Activated CD4-positive, alpha-beta T cell treated with anti-CD3 and anti-CD28 coated beads, Interleukin-2, amount 10 ng/mL, durations not matched to agents 24 days and 14 days (primary cell): Measurements from ENCODE around the gene EPS8L2. TPM values are rescaled to one million over a fixed set of nuclear protein-coding genes. Genes with fewer than 3 reads are reported as not detected.

Experiments
- DNase-seq: peaks from one replicate; pipeline ENCODE4 v3.0.0; 2022
- H3K27ac Mint-ChIP-seq: one replicate; pipeline ENCODE4 v1.8.0; 2022; ENCODE audit warnings: mild to moderate bottlenecking, mixed read lengths
- H3K27me3 Mint-ChIP-seq: one replicate; pipeline ENCODE4 v1.8.0; 2022; ENCODE audit warnings: mixed read lengths
- H3K36me3 Mint-ChIP-seq: one replicate; pipeline ENCODE4 v1.8.0; 2022; ENCODE audit warnings: low read depth, mild to moderate bottlenecking, mixed read lengths
- H3K4me1 Mint-ChIP-seq: one replicate; pipeline ENCODE4 v1.8.0; 2021; ENCODE audit warnings: mixed read lengths
- H3K4me3 Mint-ChIP-seq: one replicate; pipeline ENCODE4 v1.8.0; 2022; ENCODE audit warnings: mild to moderate bottlenecking, moderate library complexity, mixed read lengths
- H3K9me3 Mint-ChIP-seq: one replicate; pipeline ENCODE4 v1.8.0; 2021; ENCODE audit warnings: mixed read lengths
- intact Hi-C: fragments of 100-400 bp; cut with micrococcal nuclease; formaldehyde crosslinking; loops from one replicate; pipeline ENCODE4 v1.15.1; 2023
- total RNA-seq: library from RNA; stranded (reverse); gene quantifications from 2 replicates; pipeline ENCODE4 v1.2.3, GENCODE V29; 2022

EPS8L2 gene
- total RNA-seq, 1 donor from 2014 or later = 15.3 TPM

GRCh38 chr11:720642-721246, 14.7 kb downstream of the EPS8L2 start:
- DNase-seq = peak; percentile 75
- Mint-ChIP-seq H3K9me3 (no peaks in the 10 kb centered on the region), H3K27ac (no peak overlapping the region), H3K4me3 (peak overlapping the region; percentile 53), H3K4me1 (peaks cover 11% of the 10 kb centered on the region), H3K27me3 (peaks cover 24% of the 10 kb centered on the region), H3K36me3 (no peaks in the 10 kb centered on the region)
- intact Hi-C loops = loop anchor here (5.0 kb wide), 1 partner anchor 143 kb away; the partner anchor contains the start of gene PHRF1

- Mint-ChIP-seq H3K4me3 (peak overlapping the region; percentile 53), H3K36me3 (no peaks in the 10 kb centered on the region)
Observed at GRCh38 chr11:721247-721740, 15.3 kb downstream of the EPS8L2 start.

GRCh38 chr11:721741-722345, 15.8 kb downstream of the EPS8L2 start:
- Mint-ChIP-seq H3K27ac (no peak overlapping the region), H3K9me3 (no peaks in the 10 kb centered on the region), H3K4me1 (peaks cover 13% of the 10 kb centered on the region), H3K4me3 (peak overlapping the region; percentile 53), H3K27me3 (peaks cover 20% of the 10 kb centered on the region), H3K36me3 (no peaks in the 10 kb centered on the region)
- DNase-seq = peak; percentile 85
- intact Hi-C loops = loop anchor here (5.0 kb wide), 1 partner anchor 145 kb away; the partner anchor contains the start of gene PHRF1

More at GRCh38 chr11:721247-721740, 15.3 kb downstream of the EPS8L2 start:
- peaks cover 24% of the 10 kb centered on the region for H3K27me3 Mint-ChIP-seq
- no peak overlapping the region for H3K27ac Mint-ChIP-seq
- H3K4me1 Mint-ChIP-seq = peaks cover 11% of the 10 kb centered on the region
- intact Hi-C loops = loop anchor here (5.0 kb wide), 1 partner anchor 144 kb away; the partner anchor contains the start of gene PHRF1
- no peak for DNase-seq
- no peaks in the 10 kb centered on the region for H3K9me3 Mint-ChIP-seq

GRCh38 chr11:722346-722811, 16.3 kb downstream of the EPS8L2 start:
- Mint-ChIP-seq H3K27me3 (peaks cover 20% of the 10 kb centered on the region), H3K9me3 (no peaks in the 10 kb centered on the region), H3K27ac (no peak overlapping the region), H3K36me3 (no peaks in the 10 kb centered on the region), H3K4me1 (peaks cover 13% of the 10 kb centered on the region), H3K4me3 (no peak overlapping the region)
- no peak for DNase-seq
- intact Hi-C loops = loop anchor here (5.0 kb wide), 1 partner anchor 145 kb away; the partner anchor contains the start of gene PHRF1

GRCh38 chr11:723120-723883, 17.3 kb downstream of the EPS8L2 start:
- H3K4me1 Mint-ChIP-seq = peaks cover 13% of the 10 kb centered on the region
- H3K4me3 Mint-ChIP-seq = peak overlapping the region; percentile 69
- no peak overlapping the region for H3K27ac Mint-ChIP-seq
- intact Hi-C loops = loop anchor here (1.0 to 5.0 kb wide), 3 partner anchors 61 to 168 kb away; partner anchors contain the start of gene PHRF1
- H3K9me3 Mint-ChIP-seq = no peaks in the 10 kb centered on the region
- H3K27me3 Mint-ChIP-seq = peaks cover 20% of the 10 kb centered on the region
- no peaks in the 10 kb centered on the region for H3K36me3 Mint-ChIP-seq
- peak; percentile 88 for DNase-seq

- no peak overlapping the region for H3K27ac Mint-ChIP-seq
- DNase-seq = no peak
- intact Hi-C loops = loop anchor here (5.0 kb wide), 1 partner anchor 147 kb away; the partner anchor contains the start of gene PHRF1
- H3K9me3 Mint-ChIP-seq = no peaks in the 10 kb centered on the region
- H3K27me3 Mint-ChIP-seq = peaks cover 18% of the 10 kb centered on the region
- peak overlapping the region; percentile 76 for H3K4me3 Mint-ChIP-seq
- H3K4me1 Mint-ChIP-seq = peaks cover 13% of the 10 kb centered on the region
- H3K36me3 Mint-ChIP-seq = no peaks in the 10 kb centered on the region
Observed at GRCh38 chr11:724049-724777, 18.2 kb downstream of the EPS8L2 start.

GRCh38 chr11:724778-725386, 18.9 kb downstream of the EPS8L2 start:
- no peaks in the 10 kb centered on the region for H3K9me3 Mint-ChIP-seq
- H3K4me3 Mint-ChIP-seq = peak overlapping the region; percentile 76
- H3K36me3 Mint-ChIP-seq = no peaks in the 10 kb centered on the region
- DNase-seq = no peak
- peaks cover 13% of the 10 kb centered on the region for H3K27me3 Mint-ChIP-seq
- H3K27ac Mint-ChIP-seq = peak overlapping the region; percentile 72
- intact Hi-C loops = loop anchor here (5.0 kb wide), 1 partner anchor 148 kb away; the partner anchor contains the start of gene PHRF1
- H3K4me1 Mint-ChIP-seq = peaks cover 13% of the 10 kb centered on the region

GRCh38 chr11:725624-726202, 19.7 kb downstream of the EPS8L2 start:
- DNase-seq = peak; percentile 74
- H3K27ac Mint-ChIP-seq = no peak overlapping the region
- H3K4me1 Mint-ChIP-seq = peaks cover 13% of the 10 kb centered on the region
- no peaks in the 10 kb centered on the region for H3K36me3 Mint-ChIP-seq
- intact Hi-C loops = loop anchor here (2.0 kb wide), 1 partner anchor 31 kb away; the partner anchor contains the start of genes DEAF1 and TMEM80
- H3K9me3 Mint-ChIP-seq = no peaks in the 10 kb centered on the region
- H3K27me3 Mint-ChIP-seq = peaks cover 9% of the 10 kb centered on the region
- peak overlapping the region; percentile 76 for H3K4me3 Mint-ChIP-seq

GRCh38 chr11:726278-727220, 20.5 kb downstream of the EPS8L2 start:
- intact Hi-C loops = loop anchor here (2.0 kb wide), 1 partner anchor 32 kb away; the partner anchor contains the start of genes DEAF1 and TMEM80
- H3K36me3 Mint-ChIP-seq = no peaks in the 10 kb centered on the region
- peaks cover 11% of the 10 kb centered on the region for H3K4me1 Mint-ChIP-seq
- peaks cover 8% of the 10 kb centered on the region for H3K27me3 Mint-ChIP-seq
- no peaks in the 10 kb centered on the region for H3K9me3 Mint-ChIP-seq
- H3K27ac Mint-ChIP-seq = peak overlapping the region; percentile 62
- H3K4me3 Mint-ChIP-seq = peak overlapping the region; percentile 69
- peak; percentile 88 for DNase-seq

GRCh38 chr11:727281-727701, 21.3 kb downstream of the EPS8L2 start:
- H3K4me3 Mint-ChIP-seq = no peak overlapping the region
- no peaks in the 10 kb centered on the region for H3K9me3 Mint-ChIP-seq
- peaks cover 10% of the 10 kb centered on the region for H3K4me1 Mint-ChIP-seq
- peaks cover 8% of the 10 kb centered on the region for H3K27me3 Mint-ChIP-seq
- no peak for DNase-seq
- no peak overlapping the region for H3K27ac Mint-ChIP-seq
- no peaks in the 10 kb centered on the region for H3K36me3 Mint-ChIP-seq
- intact Hi-C loops = loop anchor here (2.0 kb wide), 1 partner anchor 32 kb away; the partner anchor contains the start of genes DEAF1 and TMEM80

- H3K9me3 Mint-ChIP-seq = no peaks in the 10 kb centered on the region
- peaks cover 5% of the 10 kb centered on the region for H3K27me3 Mint-ChIP-seq
- H3K4me1 Mint-ChIP-seq = peaks cover 8% of the 10 kb centered on the region
- no peaks in the 10 kb centered on the region for H3K36me3 Mint-ChIP-seq
- intact Hi-C loops = loop anchor here (2.0 kb wide), 2 partner anchors 19 to 33 kb away; partner anchors contain the start of genes DEAF1, TALDO1 and TMEM80
- no peak overlapping the region for H3K4me3 Mint-ChIP-seq
- peak; percentile 95 for DNase-seq
- H3K27ac Mint-ChIP-seq = no peak overlapping the region
Observed at GRCh38 chr11:727859-728748, 22.1 kb downstream of the EPS8L2 start.
